ELR (cell line): ENCODE data around the gene PKP2.
A peak's percentile ranks its signal among the peaks of the same experiment; 100 is the strongest.

Source experiments
- DNase-seq: peaks from one replicate; pipeline ENCODE4 v3.0.0-alpha.2; 2015; ENCODE audit warnings: low read depth

Gene PKP2

GRCh38 chr12:32809846-32810245 is 86.7 kb downstream of the PKP2 start:
- no peak for DNase-seq

DNA sequence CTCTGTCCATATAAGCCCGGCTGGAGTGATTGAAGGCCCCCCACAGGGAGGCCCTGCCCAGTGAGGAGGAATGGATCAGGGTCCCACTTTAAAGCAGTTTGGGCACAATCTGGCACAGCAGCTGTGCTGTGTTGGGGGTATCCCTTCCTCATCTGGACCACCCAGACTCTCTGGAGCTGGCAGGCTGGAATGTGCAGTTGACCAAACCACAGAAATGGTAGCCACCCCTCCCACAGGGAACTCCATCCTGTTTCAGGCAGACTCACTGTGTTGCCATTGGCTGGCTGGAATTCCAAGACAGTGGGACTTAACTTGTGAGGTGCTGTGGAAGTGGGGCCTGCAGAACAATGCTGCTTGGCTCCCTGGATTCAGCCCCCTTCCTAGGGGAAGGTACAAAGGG is 87.4 kb downstream of the PKP2 start:
- DNase-seq = no peak

GRCh38 chr12:32804301-32804700 is 92.3 kb downstream of the PKP2 start:
- no peak for DNase-seq

- no peak for DNase-seq
Measured at GRCh38 chr12:32801269-32801980, 95.2 kb downstream of the PKP2 start.

GRCh38 chr12:32794281-32794680 is 102.3 kb downstream of the PKP2 start:
- DNase-seq = no peak

DNA sequence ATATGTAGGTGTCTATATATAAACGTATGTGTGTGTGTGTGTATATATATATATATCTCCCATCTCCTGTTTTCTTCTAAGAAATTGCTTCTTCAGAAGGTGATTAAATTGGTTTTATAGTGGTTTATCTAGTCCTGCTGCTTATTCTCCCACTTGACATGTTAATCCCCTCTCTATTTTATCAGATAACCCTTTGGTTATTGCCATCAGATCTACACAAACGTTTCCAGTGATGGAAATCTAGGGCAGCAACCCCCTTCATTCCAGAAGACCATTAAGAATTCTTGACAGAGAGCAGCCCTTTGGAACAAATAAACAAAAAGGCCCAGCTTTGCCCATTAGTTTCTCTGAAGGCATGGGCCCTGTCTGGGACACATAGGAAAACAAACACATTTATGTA is 106.7 kb downstream of the PKP2 start:
- DNase-seq = no peak

DNA sequence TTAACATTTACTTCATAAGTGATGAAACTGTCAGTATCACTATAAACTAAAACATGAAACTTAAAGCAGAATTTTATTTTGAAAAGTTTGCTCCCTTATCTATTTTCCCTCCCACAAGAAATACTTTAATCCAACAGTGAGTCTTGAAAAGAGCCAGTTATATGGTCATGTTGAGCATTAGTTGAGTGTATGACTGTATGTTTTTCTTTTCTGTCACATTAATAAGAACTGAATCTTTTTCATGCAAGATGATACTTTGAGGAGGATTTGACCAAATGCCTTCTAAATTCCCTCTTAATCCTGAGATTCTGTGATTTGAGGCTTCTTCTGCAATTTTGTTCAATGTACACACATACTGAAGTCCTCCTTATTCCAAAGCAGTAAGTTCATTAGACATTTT is 107.1 kb downstream of the PKP2 start:
- no peak for DNase-seq

- no peak for DNase-seq
Measured at GRCh38 chr12:32788405-32788804, 108.2 kb downstream of the PKP2 start.

DNA sequence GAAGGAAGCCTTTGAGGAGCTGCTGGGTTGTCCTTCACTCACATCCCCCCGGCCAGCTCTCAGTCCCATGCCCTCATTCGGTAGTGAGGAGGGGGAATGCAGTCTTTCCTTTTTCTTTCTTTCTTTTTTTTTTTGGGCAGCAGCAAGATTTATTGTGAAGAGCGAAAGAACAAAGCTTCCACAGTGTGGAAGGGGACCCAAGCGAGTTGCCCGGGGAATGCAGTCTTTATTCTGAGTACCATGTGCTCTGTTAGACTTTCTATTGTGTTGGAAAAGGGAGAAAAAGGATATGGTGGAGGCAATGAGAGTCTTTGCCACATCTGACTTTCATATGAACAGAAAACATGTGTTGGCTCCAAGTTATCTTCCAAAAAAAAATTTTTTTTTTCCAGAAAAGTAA is 111.0 kb downstream of the PKP2 start:
- no peak for DNase-seq

DNA sequence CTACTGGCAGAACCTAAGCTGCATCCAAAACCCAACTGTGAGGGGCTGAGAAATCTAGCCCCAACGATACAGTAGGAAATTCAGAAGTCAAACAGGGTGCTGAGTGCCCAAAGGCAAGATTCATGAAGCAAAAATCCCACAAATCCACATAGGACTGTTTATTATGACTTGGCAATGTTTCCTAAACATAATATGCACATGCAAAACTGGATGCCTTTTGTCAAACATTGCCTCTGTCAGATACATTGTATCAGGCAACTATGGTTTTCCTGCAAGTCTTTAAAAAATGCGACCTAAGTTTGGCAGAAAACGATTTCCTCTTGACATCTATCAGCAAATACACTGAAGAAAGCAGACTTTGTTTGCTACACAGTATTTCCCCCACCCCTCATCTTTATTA is 113.5 kb downstream of the PKP2 start:
- DNase-seq = no peak

- no peak for DNase-seq
Measured at GRCh38 chr12:32780071-32780470, 116.5 kb downstream of the PKP2 start.

DNA sequence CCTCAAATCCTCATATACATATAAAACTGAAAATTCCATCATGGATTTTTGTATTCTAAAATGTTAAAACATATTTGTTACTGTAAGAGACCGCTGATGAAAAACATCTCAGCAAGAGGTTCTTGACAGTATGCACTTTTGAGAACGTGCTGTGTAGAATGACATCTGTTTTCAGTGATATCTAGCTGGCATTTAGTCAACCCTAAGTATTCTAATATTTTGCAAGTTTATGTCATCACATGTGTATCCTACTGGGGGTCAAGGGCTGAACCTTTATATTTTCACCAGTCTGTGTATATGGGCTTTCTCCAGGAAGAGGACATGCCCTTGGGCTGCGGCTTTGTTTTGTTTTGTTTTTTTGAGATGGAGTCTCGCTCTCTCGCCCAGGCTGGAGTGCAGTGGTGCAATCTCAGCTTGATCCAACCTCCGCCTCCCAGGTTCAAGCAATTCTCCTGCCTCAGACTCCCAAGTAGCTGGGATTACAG is 118.8 kb downstream of the PKP2 start:
- DNase-seq = no peak

DNA sequence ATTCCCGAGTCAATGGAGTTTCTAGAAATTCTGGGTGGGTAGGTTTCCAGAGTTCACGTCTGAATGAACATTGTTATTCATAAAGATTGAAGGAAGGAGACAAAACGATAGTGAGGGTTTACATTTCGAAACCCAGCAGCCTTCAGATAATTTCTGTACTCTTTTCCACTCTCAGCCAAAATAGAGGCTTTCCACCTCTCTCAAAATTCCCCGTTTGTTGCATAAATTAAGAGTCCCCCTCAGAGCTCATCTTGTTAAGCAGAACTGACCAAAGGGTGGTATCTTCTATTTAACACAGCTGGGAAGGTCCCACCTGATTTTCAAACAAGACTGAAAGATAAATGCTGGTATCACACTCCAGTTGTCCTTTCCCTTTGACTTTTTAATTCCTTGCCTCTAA is 119.4 kb downstream of the PKP2 start:
- DNase-seq = no peak

GRCh38 chr12:32776258-32776657 is 120.3 kb downstream of the PKP2 start:
- peak; percentile 10 for DNase-seq

- DNase-seq = no peak
Measured at GRCh38 chr12:32773691-32774090, 122.9 kb downstream of the PKP2 start.

DNA sequence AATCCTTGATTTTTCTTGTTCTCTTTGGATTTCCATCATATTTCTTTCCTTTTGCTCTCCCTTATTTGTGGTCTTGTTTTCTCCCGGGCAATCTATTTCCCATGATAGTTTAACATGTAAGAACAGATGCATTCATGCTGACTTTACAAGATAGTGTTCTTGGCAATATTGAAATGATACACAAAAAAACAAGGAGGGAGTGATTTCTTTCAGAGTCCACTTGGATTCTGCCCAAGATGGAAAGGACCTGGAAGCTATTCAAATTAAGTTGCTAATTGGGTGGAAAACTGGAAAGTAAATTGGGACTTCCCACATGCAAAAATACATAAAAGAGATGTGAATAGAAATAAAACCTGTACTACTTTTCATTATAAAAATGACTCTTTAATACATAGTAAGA is 126.4 kb downstream of the PKP2 start:
- no peak for DNase-seq

DNA sequence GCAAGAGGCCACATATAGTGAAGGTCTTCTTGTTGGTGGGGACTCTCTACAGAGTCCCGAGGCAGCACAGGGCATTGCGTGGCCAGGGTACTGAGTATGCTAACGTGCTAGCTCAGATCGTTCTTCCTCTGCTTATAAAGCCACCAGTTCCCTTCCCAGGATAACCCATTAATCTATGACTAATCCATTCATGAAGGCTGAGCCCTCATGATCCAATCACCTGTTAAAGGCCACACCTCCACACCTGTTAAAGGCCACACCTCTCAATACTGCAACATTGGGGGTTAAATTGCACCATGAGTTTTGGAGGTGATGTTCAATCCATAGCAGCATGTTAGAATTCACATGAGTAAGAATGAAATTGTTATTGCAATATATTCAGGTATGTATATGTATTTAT is 128.1 kb downstream of the PKP2 start:
- DNase-seq = no peak

GRCh38 chr12:32765906-32766305 is 130.7 kb downstream of the PKP2 start:
- DNase-seq = no peak

- no peak for DNase-seq
Measured at GRCh38 chr12:32761716-32762115, 134.9 kb downstream of the PKP2 start.

GRCh38 chr12:32757157-32757556 is 139.4 kb downstream of the PKP2 start:
- DNase-seq = no peak

DNA sequence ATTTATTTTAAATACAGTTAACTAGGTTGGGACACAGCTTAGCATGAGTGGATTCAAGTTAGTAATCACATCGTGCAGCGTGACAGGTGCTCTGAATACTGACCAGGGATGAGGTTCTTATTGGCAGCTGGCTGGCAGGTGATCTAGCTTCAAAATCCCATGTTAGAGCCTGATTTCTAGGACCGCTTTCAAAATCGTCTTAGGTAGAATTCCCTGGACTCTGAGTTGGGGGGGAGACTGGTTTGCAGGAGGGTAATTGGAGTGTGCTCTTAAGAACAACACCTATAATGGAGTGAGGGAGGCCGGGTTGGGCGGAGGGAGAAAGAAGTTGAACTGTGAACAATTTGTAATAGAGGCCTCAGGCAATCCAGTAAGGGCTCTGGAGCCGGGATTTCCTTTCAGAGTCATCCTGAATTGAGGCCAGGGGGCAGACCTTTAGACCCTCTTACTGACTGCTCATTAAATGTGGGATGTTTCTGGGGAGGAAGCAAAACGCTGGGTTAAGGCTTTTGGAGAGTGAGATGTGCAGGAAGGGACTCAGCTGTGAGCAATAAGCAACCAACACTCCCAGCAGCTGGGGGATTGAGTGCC is 140.0 kb downstream of the PKP2 start:
- DNase-seq = peak; percentile 41

- peak; percentile 99 for DNase-seq
Measured at GRCh38 chr12:32755654-32756475, 140.7 kb downstream of the PKP2 start, which contains the start of gene YARS2. TSS of gene YARS2 (minus strand) at chr12:32755897. CDS start at chr12:32755874, 23 bp downstream.
